ENCODE data around the gene TCL1A.

Gene TCL1A

DNA sequence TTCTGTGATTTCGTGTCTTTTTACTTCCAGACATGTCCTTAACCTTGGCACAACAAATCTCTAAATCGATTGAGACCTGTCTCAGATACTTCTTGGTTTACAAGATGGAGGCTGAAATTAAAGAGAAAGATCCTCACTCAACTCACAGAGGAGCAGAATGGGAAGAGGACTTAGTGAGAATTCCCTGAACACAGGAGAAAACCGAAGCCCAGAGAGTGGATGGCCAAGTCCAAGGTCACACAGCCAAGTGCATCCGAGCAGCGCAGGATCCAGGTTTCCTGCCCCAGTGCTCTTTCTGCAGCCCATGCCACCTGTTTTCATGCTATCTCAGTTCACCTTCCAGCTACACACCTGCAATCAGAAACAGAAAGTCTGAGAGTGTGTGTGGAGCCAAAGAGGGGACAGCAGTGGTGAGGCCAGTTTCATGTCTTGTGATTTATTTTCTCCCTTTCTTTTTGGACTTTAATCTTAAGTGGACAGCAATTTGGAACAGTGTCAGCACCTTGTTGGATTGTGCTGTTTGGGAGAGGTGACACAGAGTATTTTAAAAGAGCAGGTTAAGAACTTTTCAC is 50.6 kb downstream of the TCL1A start:
- DNase-seq (ENCODE audit: low spot score), result no peak
- TF ChIP-seq, protein P1, sequence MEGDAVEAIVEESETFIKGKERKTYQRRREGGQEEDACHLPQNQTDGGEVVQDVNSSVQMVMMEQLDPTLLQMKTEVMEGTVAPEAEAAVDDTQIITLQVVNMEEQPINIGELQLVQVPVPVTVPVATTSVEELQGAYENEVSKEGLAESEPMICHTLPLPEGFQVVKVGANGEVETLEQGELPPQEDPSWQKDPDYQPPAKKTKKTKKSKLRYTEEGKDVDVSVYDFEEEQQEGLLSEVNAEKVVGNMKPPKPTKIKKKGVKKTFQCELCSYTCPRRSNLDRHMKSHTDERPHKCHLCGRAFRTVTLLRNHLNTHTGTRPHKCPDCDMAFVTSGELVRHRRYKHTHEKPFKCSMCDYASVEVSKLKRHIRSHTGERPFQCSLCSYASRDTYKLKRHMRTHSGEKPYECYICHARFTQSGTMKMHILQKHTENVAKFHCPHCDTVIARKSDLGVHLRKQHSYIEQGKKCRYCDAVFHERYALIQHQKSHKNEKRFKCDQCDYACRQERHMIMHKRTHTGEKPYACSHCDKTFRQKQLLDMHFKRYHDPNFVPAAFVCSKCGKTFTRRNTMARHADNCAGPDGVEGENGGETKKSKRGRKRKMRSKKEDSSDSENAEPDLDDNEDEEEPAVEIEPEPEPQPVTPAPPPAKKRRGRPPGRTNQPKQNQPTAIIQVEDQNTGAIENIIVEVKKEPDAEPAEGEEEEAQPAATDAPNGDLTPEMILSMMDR (IDR thresholded peaks at IDR 0.05; ENCODE audit: extremely low read depth, insufficient read depth, missing control alignments), result no peak
- in situ Hi-C loops (cut with MboI; ENCODE audit: low pct_unique_long_range_greater_than_20kb, low sequenced_read_pairs, unreplicated experiment), result no loop called here

GRCh38 chr14:95662376-95663186 is 51.3 kb downstream of the TCL1A start:
- TF ChIP-seq, protein P1 (IDR thresholded peaks at IDR 0.05; ENCODE audit: extremely low read depth, insufficient read depth, missing control alignments), result no peak
- peak; percentile 50 for DNase-seq (ENCODE audit: low spot score)
- in situ Hi-C loops (cut with MboI; ENCODE audit: low pct_unique_long_range_greater_than_20kb, low sequenced_read_pairs, unreplicated experiment), result no loop called here

DNA sequence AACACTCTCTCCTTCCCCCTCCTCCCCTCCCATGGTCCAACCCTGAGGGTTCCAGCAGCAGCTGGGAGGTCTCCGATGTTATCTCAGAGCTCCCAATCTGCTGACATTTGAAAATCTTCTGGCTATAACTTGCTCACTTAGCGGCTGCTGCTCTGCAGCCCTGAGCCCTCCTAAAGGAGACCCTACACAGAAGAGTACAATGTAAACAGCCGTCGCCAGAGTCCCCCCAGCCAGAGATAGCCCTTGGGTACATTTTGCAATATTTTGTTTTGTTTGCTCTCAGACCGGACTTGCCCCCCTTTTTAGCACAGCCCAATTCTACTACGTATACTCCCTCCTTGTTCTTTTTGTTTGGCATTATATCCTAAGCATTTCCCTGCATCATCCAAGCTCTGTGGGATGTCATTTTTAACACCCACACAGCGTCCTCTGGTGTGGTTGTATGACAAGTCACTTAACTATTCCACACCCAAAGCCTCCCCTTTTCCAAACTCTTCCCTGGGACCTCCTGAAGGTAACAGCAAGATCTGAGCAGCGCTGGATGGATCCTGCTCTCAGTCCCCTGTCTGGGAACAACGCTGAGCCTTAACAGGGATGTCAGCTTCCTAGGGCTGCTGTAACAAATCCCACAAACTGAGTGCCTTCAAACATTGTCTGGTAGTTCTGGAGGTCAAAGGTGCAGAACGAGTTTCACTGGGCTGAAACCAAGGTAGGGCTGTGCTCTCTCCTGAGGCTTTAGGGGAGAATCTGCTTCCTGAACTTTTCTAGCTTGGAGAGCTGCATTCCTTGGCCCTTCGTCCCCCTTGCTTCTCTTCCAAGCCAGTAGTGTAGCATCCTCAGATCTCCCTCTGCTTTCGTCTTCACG is 53.0 kb downstream of the TCL1A start:
- DNase-seq (ENCODE audit: low spot score), result no peak
- in situ Hi-C loops (cut with MboI; ENCODE audit: low pct_unique_long_range_greater_than_20kb, low sequenced_read_pairs, unreplicated experiment), result no loop called here
- TF ChIP-seq, protein P1 (IDR thresholded peaks at IDR 0.05; ENCODE audit: extremely low read depth, insufficient read depth, missing control alignments), result no peak

DNA sequence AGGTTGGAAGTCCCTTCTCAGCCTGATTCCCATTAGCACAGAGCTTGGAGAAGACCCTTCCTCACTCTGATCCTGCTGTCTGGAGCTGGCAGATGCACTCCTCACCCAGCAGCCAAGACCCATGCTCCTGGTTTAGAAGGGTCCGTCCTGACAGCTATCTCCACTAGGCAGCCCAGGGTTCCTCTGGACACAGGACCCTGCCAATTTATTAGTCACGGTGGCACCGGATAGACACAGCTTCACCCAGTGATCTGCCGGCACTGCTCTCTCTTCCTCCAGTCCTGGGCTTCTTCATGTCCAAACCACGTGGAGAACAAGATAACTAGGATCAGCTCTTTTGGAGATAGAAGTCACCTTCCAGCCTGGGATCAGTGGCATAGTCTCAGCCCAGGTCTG is 53.9 kb downstream of the TCL1A start:
- in situ Hi-C loops (cut with MboI; ENCODE audit: low pct_unique_long_range_greater_than_20kb, low sequenced_read_pairs, unreplicated experiment), result no loop called here
- no peak for DNase-seq (ENCODE audit: low spot score)
- TF ChIP-seq, protein P1 (IDR thresholded peaks at IDR 0.05; ENCODE audit: extremely low read depth, insufficient read depth, missing control alignments), result no peak
